Measurements from ENCODE around the gene RELN.

The RELN gene

GRCh38 chr7:103668279-103668941, 321.0 kb downstream of the RELN start:
- no peak for DNase-seq

GRCh38 chr7:103666326-103666725, 323.1 kb downstream of the RELN start:
- no peak for DNase-seq

DNA sequence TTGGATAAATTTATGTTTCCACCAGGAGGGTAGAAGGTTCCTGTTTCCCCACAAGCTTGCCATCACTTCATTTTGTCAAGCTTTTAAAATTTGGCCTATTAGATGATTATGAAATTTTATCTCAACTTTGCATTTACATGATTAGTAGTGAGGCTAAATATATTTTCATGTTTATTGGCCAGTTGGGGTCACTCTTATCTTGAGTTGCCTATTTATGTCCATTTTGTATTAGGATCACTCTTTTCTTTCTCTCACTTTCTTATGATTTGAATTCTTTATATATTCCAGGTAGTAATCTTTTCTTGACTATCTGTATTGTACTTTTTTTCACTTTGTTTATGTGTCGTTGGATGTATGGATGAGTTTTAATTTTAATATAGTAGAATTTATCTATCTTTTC, 324.9 kb downstream of the RELN start:
- DNase-seq, result no peak

- DNase-seq, result no peak
These were observed 328.7 kb downstream of the RELN start for GRCh38 chr7:103660455-103661371.

GRCh38 chr7:103658055-103659005, 331.1 kb downstream of the RELN start:
- no peak for DNase-seq

DNA sequence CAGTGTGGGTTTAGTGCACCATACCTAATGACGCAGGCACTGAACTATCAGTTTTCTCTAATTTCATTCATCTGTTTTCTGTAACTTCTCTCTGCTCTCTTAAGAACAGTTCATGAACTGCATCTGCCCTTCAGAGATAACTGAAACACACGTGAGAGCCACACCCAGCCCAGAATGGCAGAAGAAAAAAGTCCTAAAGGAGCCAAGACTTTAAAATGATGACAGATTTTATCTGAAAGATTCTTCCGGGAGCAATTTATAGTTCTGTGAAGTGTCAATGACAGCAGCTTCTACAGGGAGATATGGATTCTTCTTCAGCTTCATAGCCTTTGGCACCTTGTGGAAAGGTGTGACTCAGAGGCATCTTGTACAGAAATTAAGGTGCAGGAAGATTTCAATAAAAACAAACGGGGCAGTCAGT, 332.0 kb downstream of the RELN start:
- DNase-seq, result no peak

DNA sequence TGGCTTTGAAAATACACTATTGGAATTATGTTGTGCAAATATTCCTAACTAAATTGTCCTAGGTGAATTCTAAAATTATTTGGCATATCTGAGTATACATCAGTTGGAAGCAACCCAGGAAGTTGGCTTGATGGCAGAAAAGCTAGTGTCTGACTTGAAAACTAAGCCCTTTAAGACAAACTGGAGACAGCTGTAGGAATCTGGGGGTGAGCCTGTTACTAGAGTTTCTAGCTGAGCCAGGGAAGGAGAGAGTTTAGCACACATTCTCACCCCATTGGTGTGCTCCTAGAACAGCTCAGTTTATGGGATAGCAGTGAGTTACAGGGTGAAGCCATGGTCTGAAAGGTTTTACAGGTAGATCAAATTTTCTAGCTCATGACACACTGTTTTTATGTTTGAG, 333.2 kb downstream of the RELN start:
- DNase-seq, result no peak

DNA sequence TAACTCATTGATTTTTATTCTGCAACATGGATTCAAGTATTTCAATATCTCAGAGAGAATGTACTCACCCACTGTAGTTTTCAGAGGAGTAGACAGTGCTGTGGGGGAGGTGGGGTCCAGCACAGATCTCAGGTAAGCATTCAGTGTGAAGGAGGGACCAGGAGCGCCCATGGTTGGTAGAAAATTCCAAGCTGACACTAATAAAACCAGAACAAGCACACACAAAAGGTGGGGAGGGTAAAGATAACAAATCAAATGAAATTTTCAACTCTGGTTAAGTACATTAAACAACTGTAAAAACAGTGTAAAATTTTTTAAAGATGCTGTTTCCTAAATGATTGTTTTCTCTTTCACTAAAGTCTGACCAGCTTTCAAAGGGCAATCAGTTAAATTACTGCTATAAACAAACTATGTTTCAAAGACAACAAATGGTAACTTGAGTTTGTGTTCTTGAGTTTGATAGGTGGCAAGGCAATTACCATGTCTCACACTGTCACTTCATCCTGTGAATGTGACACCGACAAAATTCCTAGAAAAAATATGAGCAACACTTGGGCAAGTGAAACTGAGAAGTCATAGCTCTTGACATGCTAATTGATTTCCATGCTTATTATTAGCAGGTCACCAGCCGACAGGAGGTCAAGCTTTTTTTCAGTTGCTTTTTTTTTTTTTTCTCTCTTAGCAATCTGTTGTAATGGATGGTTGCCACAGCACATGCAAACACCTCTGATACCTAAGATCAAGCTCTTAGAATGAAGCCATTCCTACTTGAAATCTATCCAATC, 337.7 kb downstream of the RELN start:
- DNase-seq, result no peak

DNA sequence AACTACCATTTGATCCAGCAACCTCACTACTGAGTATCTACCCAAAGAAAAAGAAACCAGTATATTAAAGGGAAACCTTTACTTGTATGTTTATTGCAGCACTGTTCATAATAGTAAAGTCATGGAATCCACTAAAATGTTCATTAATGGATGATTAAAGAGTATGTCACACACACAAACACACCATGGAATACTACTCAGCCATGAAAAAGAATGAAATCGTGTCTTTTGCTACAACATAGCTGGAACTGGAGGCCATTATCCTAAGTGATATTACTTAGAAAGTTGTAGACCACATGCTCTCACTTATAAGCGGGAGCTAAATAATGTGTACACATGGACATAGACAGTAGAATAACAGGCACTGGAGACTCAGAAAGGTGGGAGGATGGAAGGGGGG, 340.4 kb downstream of the RELN start:
- DNase-seq, result no peak

GRCh38 chr7:103648135-103648534, 341.3 kb downstream of the RELN start:
- no peak for DNase-seq

GRCh38 chr7:103644319-103644718, 345.1 kb downstream of the RELN start:
- DNase-seq, result no peak

DNA sequence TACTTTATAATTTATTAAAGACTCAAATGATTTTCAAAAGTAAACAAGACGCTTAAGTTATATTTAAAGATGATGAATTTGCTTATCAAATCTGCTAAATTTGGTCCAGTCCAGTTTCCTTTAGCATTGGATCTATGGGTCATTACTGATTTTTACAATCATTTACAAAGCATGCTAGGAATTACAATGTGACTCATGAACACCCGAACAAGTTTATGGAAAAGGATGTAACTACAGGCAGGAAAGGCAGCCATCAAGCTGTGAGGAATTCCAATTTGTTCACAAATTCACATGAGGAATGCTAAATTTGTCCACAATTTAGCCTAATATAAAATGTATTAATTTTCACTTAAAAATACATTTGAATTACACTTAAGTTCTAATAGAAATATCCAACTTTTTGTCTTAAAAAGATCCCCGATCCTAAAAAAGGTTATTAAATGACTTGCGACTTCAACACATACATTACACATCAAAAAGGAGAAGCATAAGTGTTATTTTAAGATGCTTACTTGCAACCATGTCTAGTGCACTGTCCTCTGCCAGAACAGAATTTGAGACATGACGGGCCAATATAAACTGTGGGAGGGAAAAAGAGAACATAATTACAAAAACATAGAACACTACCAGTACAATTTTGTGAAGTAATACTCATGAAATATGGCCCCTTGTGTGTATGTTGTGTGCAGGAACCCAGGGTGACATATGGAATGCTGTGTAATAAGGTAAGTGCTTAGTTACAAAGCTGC, 349.3 kb downstream of the RELN start:
- no peak for DNase-seq

GRCh38 chr7:103637726-103638125, 351.7 kb downstream of the RELN start:
- DNase-seq, result no peak

DNA sequence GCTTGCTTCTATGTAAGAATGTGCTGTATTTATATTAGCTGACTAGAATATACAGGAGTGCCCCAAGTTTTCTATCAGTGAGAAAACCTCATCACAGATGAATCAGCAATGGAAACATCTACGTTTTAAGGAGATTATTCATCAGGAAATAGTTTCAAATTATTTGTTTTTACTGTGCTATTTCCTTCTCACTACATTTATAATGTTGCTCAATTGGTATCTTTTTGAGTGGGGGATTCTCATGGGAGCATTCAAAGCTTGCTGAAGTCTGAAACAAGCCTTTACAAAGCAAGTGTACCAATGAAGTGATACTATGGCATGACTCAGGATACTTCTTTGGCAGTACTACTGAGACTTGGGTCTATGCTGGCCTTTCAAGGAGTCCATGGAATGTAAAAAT, 352.4 kb downstream of the RELN start:
- no peak for DNase-seq

- no peak for DNase-seq
These were observed 353.3 kb downstream of the RELN start for GRCh38 chr7:103636153-103636552.

GRCh38 chr7:103632972-103633371, 356.5 kb downstream of the RELN start:
- DNase-seq, result no peak

- DNase-seq, result no peak
These were observed 357.3 kb downstream of the RELN start for GRCh38 chr7:103632005-103632639.

DNA sequence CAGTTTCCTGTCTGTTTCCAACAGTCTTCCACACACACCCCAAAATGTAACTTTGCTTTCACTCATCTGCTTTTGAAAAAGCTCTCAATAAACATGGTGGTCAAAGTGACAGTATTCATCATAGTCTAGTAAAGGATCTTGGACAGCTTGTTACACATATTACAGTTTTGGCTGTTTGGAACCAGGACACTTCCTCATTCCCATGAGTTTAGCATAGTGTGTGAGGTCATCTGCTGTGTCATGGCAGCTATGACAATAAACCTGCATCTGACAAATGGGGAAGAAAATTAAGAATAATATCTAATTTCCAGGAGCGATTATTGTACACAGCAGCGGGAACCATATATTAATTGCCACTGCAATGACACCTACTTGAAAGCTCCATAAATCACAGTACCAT, 359.1 kb downstream of the RELN start:
- DNase-seq, result no peak

DNA sequence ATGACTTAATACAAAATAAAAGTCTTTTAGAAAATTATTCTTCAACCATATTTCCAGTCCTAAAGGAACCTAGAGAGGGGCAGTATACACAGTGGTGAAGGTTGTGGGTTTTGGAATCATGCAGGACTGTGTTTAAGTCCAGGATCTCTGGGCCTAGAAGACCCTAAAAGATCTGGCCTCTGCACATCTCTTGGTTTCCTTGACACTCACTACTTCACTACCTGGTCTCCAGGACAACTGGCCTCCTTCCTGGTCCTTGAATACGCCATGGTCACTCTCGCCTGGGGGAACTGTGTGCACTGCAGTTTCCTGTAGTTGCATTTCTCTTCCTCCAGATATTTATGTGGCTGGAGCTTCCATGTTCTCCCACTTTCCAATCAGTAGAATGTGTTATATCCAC, 360.7 kb downstream of the RELN start:
- no peak for DNase-seq

- no peak for DNase-seq
These were observed 362.7 kb downstream of the RELN start for GRCh38 chr7:103626776-103627175.

- no peak for DNase-seq
These were observed 367.2 kb downstream of the RELN start for GRCh38 chr7:103622274-103622673.

Measured in NK-92 treated with Interleukin-12 subunit alpha and Interleukin-12 subunit beta, amount 100 ng/mL, for 24 hours (cell line).